Thyroid gland (tissue), 4 donors: ENCODE results near the gene LTBP3.

Experiments used
- POLR2A ChIP-seq, 2 donors: fragments of 450-650 bp; IDR thresholded peaks; one replicate each; pipeline ENCODE4 v1.6.1; 2017; ENCODE audit warnings: antibody characterized with exemption in 2 of 2, mild to moderate bottlenecking in 2 of 2, moderate library complexity in 1 of 2
- TF ChIP-seq, protein P1 (sequence below), 6 experiments: fragments of 200-600 bp in 3 of 6; fragments of 450-650 bp in 3 of 6; sonication (generic) in 3 of 6; IDR thresholded peaks; one replicate each; pipeline ENCODE4 v1.5.1; 2016 to 2019; ENCODE audit warnings: antibody characterized with exemption in 6 of 6, mild to moderate bottlenecking in 2 of 6, inconsistent platforms in 1 of 6, moderate library complexity in 1 of 6

GRCh38 chr11:65604258-65604657 is 46.1 kb upstream of the LTBP3 start:
- TF ChIP-seq POLR2A (IDR thresholded peaks at IDR 0.05) = no peak
- TF ChIP-seq, protein P1, sequence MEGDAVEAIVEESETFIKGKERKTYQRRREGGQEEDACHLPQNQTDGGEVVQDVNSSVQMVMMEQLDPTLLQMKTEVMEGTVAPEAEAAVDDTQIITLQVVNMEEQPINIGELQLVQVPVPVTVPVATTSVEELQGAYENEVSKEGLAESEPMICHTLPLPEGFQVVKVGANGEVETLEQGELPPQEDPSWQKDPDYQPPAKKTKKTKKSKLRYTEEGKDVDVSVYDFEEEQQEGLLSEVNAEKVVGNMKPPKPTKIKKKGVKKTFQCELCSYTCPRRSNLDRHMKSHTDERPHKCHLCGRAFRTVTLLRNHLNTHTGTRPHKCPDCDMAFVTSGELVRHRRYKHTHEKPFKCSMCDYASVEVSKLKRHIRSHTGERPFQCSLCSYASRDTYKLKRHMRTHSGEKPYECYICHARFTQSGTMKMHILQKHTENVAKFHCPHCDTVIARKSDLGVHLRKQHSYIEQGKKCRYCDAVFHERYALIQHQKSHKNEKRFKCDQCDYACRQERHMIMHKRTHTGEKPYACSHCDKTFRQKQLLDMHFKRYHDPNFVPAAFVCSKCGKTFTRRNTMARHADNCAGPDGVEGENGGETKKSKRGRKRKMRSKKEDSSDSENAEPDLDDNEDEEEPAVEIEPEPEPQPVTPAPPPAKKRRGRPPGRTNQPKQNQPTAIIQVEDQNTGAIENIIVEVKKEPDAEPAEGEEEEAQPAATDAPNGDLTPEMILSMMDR (IDR thresholded peaks at IDR 0.05) = no peak
